H1 (cell line): ENCODE data around the gene SAMD4A. TPM values are rescaled to one million over a fixed set of nuclear protein-coding genes. Genes with fewer than 3 reads are reported as not detected.

Experiments
- CTCF ChIA-PET: fragments of 300-600 bp; sonication (Branson Sonifier 250); formaldehyde crosslinking; loops from one replicate; lab custom pipeline; 2021; ENCODE audit not compliant: partially characterized antibody; lab: Charles Lee
- POLR2A ChIA-PET: fragments of 300-600 bp; sonication (Branson Sonifier 250); formaldehyde crosslinking; loops from one replicate; lab custom pipeline; 2021; ENCODE audit warnings: inconsistent platforms; ENCODE audit not compliant: partially characterized antibody; lab: Charles Lee
- DNase-seq, 2 experiments: peaks; one replicate each; pipeline versions ENCODE4 v3.0.0 to v3.0.0-alpha.2; 2010 to 2022; ENCODE audit warnings: low spot score in 2 of 2, low read depth in 1 of 2, mixed read lengths in 1 of 2
- FAIRE-seq: peaks from 2 replicates; lab custom pipeline; 2011; peaks lifted over from hg19 to GRCh38; lab: Jason Lieb, UNC
- H2AFZ ChIP-seq: 2 replicates; pipeline ENCODE4 v1.8.1; 2012; ENCODE audit warnings: low read length, inconsistent platforms
- H2AK5ac ChIP-seq: 2 replicates; pipeline ENCODE4 v1.6.1; 2013; ENCODE audit warnings: low read depth, low read length
- H2BK120ac ChIP-seq: replicated peaks from 2 replicates; pipeline ENCODE3; 2013; ENCODE audit warnings: low read depth, low read length, inconsistent platforms
- H2BK12ac ChIP-seq: 2 replicates; pipeline ENCODE4 v1.6.1; 2013; ENCODE audit warnings: low read depth, low read length
- H2BK15ac ChIP-seq: 2 replicates; pipeline ENCODE4 v1.6.1; 2013; ENCODE audit warnings: low read length
- H2BK20ac ChIP-seq: 2 replicates; pipeline ENCODE4 v1.6.1; 2013; ENCODE audit warnings: low read length
- H2BK5ac ChIP-seq: 2 replicates; pipeline ENCODE4 v1.6.1; 2013; ENCODE audit warnings: low read depth, low read length
- H3K14ac ChIP-seq: 2 replicates; pipeline ENCODE4 v1.6.1; 2013; ENCODE audit warnings: inconsistent platforms; ENCODE audit not compliant: insufficient read length
- H3K18ac ChIP-seq: 2 replicates; pipeline ENCODE4 v1.6.1; 2013; ENCODE audit warnings: low read length; ENCODE audit errors: extremely low read depth
- H3K23ac ChIP-seq: 2 replicates; pipeline ENCODE4 v1.6.1; 2013; ENCODE audit warnings: inconsistent platforms; ENCODE audit not compliant: insufficient read length
- H3K23me2 ChIP-seq: 2 replicates; pipeline ENCODE4 v1.6.1; 2013; ENCODE audit warnings: low read depth, low read length
- H3K27ac ChIP-seq: 2 replicates; pipeline ENCODE4 v1.6.1; 2011; ENCODE audit warnings: low read depth, low read length, inconsistent platforms
- H3K27me3 ChIP-seq, 4 experiments: replicated peaks in 1 of 4; 1 replicate in 1 of 4; 2 replicates in 3 of 4; pipeline versions ENCODE4 v1.6.1 to v1.8.1; 2011 to 2013; ENCODE audit warnings: low read length in 3 of 4, mild to moderate bottlenecking in 3 of 4, inconsistent platforms in 2 of 4, mixed read lengths in 2 of 4, moderate library complexity in 1 of 4; ENCODE audit not compliant: control insufficient read depth in 3 of 4, insufficient read depth in 3 of 4; ENCODE audit errors: extremely low read depth in 1 of 4
- H3K36me3 ChIP-seq, 4 experiments: 2 replicates each; pipeline versions ENCODE4 v1.6.1 to v1.8.1; 2011 to 2013; ENCODE audit warnings: mild to moderate bottlenecking in 4 of 4, low read length in 3 of 4, moderate library complexity in 2 of 4, control low read depth in 1 of 4, inconsistent platforms in 1 of 4; ENCODE audit not compliant: insufficient read depth in 4 of 4, control insufficient read depth in 2 of 4
- H3K4ac ChIP-seq: replicated peaks from 2 replicates; pipeline ENCODE3; 2013; ENCODE audit warnings: low read length, low read depth, mixed read lengths, inconsistent platforms; ENCODE audit not compliant: insufficient read length
- H3K4me1 ChIP-seq, 4 experiments: replicated peaks in 1 of 4; 1 replicate in 1 of 4; 2 replicates in 3 of 4; pipeline versions ENCODE4 v1.6.1 to v1.8.1; 2011 to 2013; ENCODE audit warnings: low read length in 3 of 4, inconsistent platforms in 2 of 4, mixed read lengths in 1 of 4; ENCODE audit not compliant: insufficient read depth in 4 of 4, control insufficient read depth in 3 of 4
- H3K4me2 ChIP-seq, 2 experiments: 2 replicates each; pipeline versions ENCODE4 v1.6.1 to v1.8.1; 2011 to 2013; ENCODE audit warnings: low read depth in 2 of 2, low read length in 2 of 2, control low read depth in 1 of 2, inconsistent platforms in 1 of 2, mild to moderate bottlenecking in 1 of 2; ENCODE audit not compliant: insufficient read depth in 1 of 2
- H3K4me3 ChIP-seq, 4 experiments: fragments of 200-600, 300-600 bp in 1 of 4; sonication (generic), shearing (Covaris generic), sonication (Bioruptor Twin) in 1 of 4; 2 replicates each; pipeline versions ENCODE4 v1.5.1 to v1.8.1; 2011 to 2016; ENCODE audit warnings: low read length in 4 of 4, low read depth in 3 of 4, control low read depth in 2 of 4, inconsistent platforms in 2 of 4, mild to moderate bottlenecking in 2 of 4, mixed read lengths in 1 of 4, moderate library complexity in 1 of 4; ENCODE audit not compliant: insufficient read depth in 2 of 4; ENCODE audit errors: extremely low read depth in 1 of 4
- H3K56ac ChIP-seq: replicated peaks from 2 replicates; pipeline ENCODE3; 2013; ENCODE audit warnings: low read depth, mild to moderate bottlenecking, mixed read lengths, low read length, inconsistent platforms; ENCODE audit not compliant: insufficient read length
- H3K79me1 ChIP-seq: 2 replicates; pipeline ENCODE4 v1.6.1; 2013; ENCODE audit warnings: low read depth, low read length, control low read depth
- H3K79me2 ChIP-seq, 2 experiments: 2 replicates each; pipeline versions ENCODE4 v1.6.1 to v1.8.1; 2012 to 2013; ENCODE audit warnings: low read length in 2 of 2, mild to moderate bottlenecking in 2 of 2, inconsistent platforms in 1 of 2; ENCODE audit not compliant: insufficient read depth in 2 of 2, control insufficient read depth in 1 of 2
- H3K9ac ChIP-seq, 4 experiments: replicated peaks in 1 of 4; 1 replicate in 1 of 4; 2 replicates in 3 of 4; pipeline versions ENCODE4 v1.6.1 to v1.8.1; 2011 to 2013; ENCODE audit warnings: low read depth in 3 of 4, low read length in 3 of 4, control low read depth in 2 of 4, mild to moderate bottlenecking in 2 of 4, moderate library complexity in 2 of 4, inconsistent platforms in 1 of 4; ENCODE audit errors: extremely low read depth in 1 of 4
- H3K9me3 ChIP-seq, 2 experiments: 2 replicates each; pipeline versions ENCODE4 v1.6.1 to v1.8.1; 2012 to 2013; ENCODE audit warnings: mild to moderate bottlenecking in 2 of 2, moderate library complexity in 2 of 2, control low read depth in 1 of 2, inconsistent platforms in 1 of 2, low read depth in 1 of 2, low read length in 1 of 2, mixed read lengths in 1 of 2; ENCODE audit not compliant: insufficient read depth in 2 of 2
- H4K20me1 ChIP-seq, 2 experiments: replicated peaks in 1 of 2; 2 replicates each; pipeline versions ENCODE3 to v1.8.1; 2011 to 2013; ENCODE audit warnings: inconsistent platforms in 2 of 2, low read length in 2 of 2, mild to moderate bottlenecking in 1 of 2; ENCODE audit not compliant: insufficient read depth in 2 of 2, control insufficient read depth in 1 of 2
- H4K5ac ChIP-seq: 2 replicates; pipeline ENCODE4 v1.6.1; 2013; ENCODE audit warnings: low read length, low read depth, mixed read lengths, inconsistent platforms; ENCODE audit not compliant: insufficient read length
- H4K8ac ChIP-seq: 2 replicates; pipeline ENCODE4 v1.8.0; 2013; ENCODE audit warnings: mild to moderate bottlenecking, moderate library complexity, low read length, inconsistent platforms; ENCODE audit not compliant: insufficient read depth; ENCODE audit errors: extremely low read depth
- H4K91ac ChIP-seq: replicated peaks from 2 replicates; pipeline ENCODE3; 2013; ENCODE audit warnings: low read length, mixed read lengths, inconsistent platforms; ENCODE audit not compliant: insufficient read length
- ASH2L ChIP-seq: fragments of 200-600, 300-600 bp; sonication (generic); IDR thresholded peaks from one replicate; pipeline ENCODE4 v1.7.1; 2017; ENCODE audit warnings: low read length
- BCL11A ChIP-seq, 2 experiments: IDR thresholded peaks; one replicate each; pipeline ENCODE4 v1.6.1; 2011; ENCODE audit warnings: low read depth in 2 of 2, low read length in 2 of 2, mild to moderate bottlenecking in 2 of 2
- SP4 ChIP-seq: IDR thresholded peaks from 2 replicates; pipeline ENCODE4 v1.6.1; 2012; ENCODE audit warnings: low read length, inconsistent platforms
- ZNF274 ChIP-seq: IDR thresholded peaks from 2 replicates; pipeline ENCODE4 v1.7.0; 2012; ENCODE audit warnings: low read length, borderline replicate concordance; ENCODE audit errors: extremely low read depth
- WGBS, 2 experiments: shearing (Covaris generic) in 1 of 2; methylation state at CpG; one replicate each; pipeline versions ENCODE4 v1.1.6 to v1.1.7; 2013 to 2015; ENCODE audit warnings: low lambda C conversion rate in 2 of 2, mixed read lengths in 2 of 2, inconsistent platforms in 1 of 2, low coverage in 1 of 2, missing lambda C conversion rate in 1 of 2; ENCODE audit not compliant: insufficient replicate concordance in 2 of 2, insufficient coverage in 1 of 2, insufficient read length in 1 of 2; ENCODE audit errors: extremely low coverage in 1 of 2, missing lambda C conversion rate in 1 of 2; 5-methylcytosine and 5-hydroxymethylcytosine counted together
- polyA plus RNA-seq, 7 experiments: library from polyadenylated mRNA; depleted of rRNA in 3 of 7; stranded (reverse) in 5 of 7; unstranded in 2 of 7; fragments of >200 nt in 5 of 7; fragments of 200-250 nt in 2 of 7; gene quantifications; 1 replicate in 5 of 7; 2 replicates in 1 of 7; 4 replicates in 1 of 7; pipeline versions ENCODE4 v1.2.1 to v1.2.3, GENCODE V29; 2011 to 2013; ENCODE audit warnings: missing spikeins in 2 of 7, mixed read lengths in 2 of 7
- total RNA-seq: library from RNA; stranded (reverse); fragmentation: NEBNext Ultra II Directional; extraction: Animal tissue kit (Norgen Biotek cat#: 25700); gene quantifications from 2 replicates; pipeline ENCODE4 v1.2.1, GENCODE V29; 2021

The SAMD4A gene
- total and polyA plus RNA-seq, 2 of the 8 experiments (the other 6 are each of a cell fraction or from before 2014, with no cell fraction given) = 2.4 to 12.3 TPM

DNA sequence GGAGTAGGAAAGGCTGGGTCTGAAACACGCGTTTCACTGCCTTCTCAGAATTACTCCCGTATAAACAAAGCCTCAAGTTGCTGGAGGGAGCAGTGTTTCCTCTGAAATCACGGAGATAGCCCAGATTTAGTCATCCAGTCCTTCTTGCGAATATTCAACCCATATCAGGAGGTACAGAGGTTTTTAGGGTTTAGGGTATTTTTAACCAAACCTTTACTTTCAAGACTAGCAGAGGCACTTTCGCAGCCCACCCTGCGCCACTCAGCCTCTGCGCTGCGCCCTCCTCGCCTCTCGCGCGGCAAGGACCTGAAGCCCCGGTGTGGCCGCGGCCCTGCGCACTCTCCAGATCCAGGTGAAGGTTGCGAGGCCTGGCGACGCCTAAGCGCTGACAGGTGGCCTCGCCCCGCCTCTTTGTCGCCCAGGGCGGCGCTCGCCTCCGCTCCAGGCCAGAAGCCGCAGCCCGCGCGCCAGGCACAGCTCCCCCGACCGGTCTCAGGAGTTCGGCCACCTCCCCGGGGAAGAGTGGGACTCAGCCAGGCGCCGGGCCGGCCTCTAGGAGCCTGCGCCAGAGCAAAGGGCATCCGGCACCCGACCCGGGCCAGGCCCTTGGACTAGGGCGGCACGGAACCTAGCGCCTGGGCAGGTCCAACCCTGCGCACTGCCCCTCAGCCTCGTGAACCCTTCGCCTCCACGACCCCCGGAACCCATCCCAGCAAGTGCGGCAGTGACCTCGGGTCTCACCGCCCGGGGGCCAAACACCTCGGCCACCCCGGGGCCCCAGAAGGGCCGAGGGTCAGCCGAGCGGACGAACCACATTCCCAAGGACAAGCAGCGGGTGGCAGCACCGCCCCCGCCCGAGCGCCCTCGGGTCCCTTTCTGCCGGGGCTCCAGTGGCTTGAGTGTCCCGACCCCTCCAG lies 1.8 kb upstream of the SAMD4A start:
- H3K4me3 ChIP-seq = peak overlapping the region; percentile 62 to 84 (median 77)
- peaks cover 20% of the 10 kb centered on the region for H3K23me2 ChIP-seq
- peak overlapping the region; percentile 40 for H4K91ac ChIP-seq
- H2AK5ac ChIP-seq = no peak overlapping the region
- H3K23ac ChIP-seq = no peak overlapping the region
- 2% methylated on average over 53 of the region's 69 CpGs; no CpG with 5 or more reads in 1 of the 2 experiments for WGBS, 2 experiments
- no peak overlapping the region; the same call in 1 of the 2 replicates for H2AFZ ChIP-seq
- no peaks in the 10 kb centered on the region for H4K20me1 ChIP-seq
- H3K79me1 ChIP-seq = no peaks in the 10 kb centered on the region; the same call in 1 of the 2 replicates
- no peak overlapping the region; the same call in 1 of the 2 replicates for H2BK5ac ChIP-seq
- H3K14ac ChIP-seq = no peak overlapping the region
- peak overlapping the region; percentile 16 for H3K56ac ChIP-seq
- peak overlapping the region; percentile 76; the same call in 1 of the 2 replicates for H3K18ac ChIP-seq
- H2BK120ac ChIP-seq = no peak overlapping the region
- no peaks in the 10 kb centered on the region for H3K36me3 ChIP-seq
- ChIA-PET CTCF (interaction anchor here (0.7 to 8.8 kb wide), 38 partner anchors 11 to 329 kb away, joined by 3 to 98 read pairs (median 4); no protein-coding TSS in a partner anchor), POLR2A (interaction anchor here (0.8 to 3.2 kb wide), 26 partner anchors 8 to 488 kb away, joined by 3 to 20 read pairs (median 4); partner anchors contain the start of genes CGRRF1 and GMFB)
- FAIRE-seq (no peak), DNase-seq (peak in 1 of 2 experiments; percentile 86)
- no peak overlapping the region for H2BK20ac ChIP-seq
- peak overlapping the region; percentile 2 to 46 (median 9); a peak in 4 of 7 replicates for H3K9ac ChIP-seq
- H3K4ac ChIP-seq = no peak overlapping the region
- H3K27ac ChIP-seq = no peak overlapping the region
- H4K8ac ChIP-seq = peak overlapping the region; percentile 9
- H2BK12ac ChIP-seq = no peak overlapping the region
- peaks cover 0 to 30% (median 11%) of the 10 kb centered on the region in 4 experiments; a peak in 4 of 7 replicates for H3K27me3 ChIP-seq
- H2BK15ac ChIP-seq = 0 out of 2 replicates have a peak overlapping the region, but pooled peaks have one; percentile 31
- H3K4me2 ChIP-seq = peak overlapping the region; percentile 93 to 98
- no peaks in the 10 kb centered on the region for H3K9me3 ChIP-seq
- no peak overlapping the region for H4K5ac ChIP-seq
- peaks cover 0 to 6% of the 10 kb centered on the region in 2 experiments; a peak in 2 of 4 replicates for H3K79me2 ChIP-seq
- H3K4me1 ChIP-seq = peaks cover 2 to 9% (median 6%) of the 10 kb centered on the region in 4 experiments; a peak in 6 of 7 replicates
- TF ChIP-seq BCL11A (IDR thresholded peaks at IDR 0.05; ENCODE audit: low read depth in 2 of 2, low read length in 2 of 2) (no peak), SP4 (no peak), ZNF274 (no peak), ASH2L (peak; percentile 92)
